Aortic smooth muscle cell (primary cell): ENCODE data around the gene DDX52. TPM values are rescaled to one million over a fixed set of nuclear protein-coding genes. Genes with fewer than 3 reads are reported as not detected.

Experiments
- total RNA-seq: library from RNA; depleted of rRNA; stranded (reverse); fragments of >200 nt; gene quantifications from 2 replicates; pipeline ENCODE4 v1.2.3, GENCODE V29; 2014

DDX52 gene, protein sequence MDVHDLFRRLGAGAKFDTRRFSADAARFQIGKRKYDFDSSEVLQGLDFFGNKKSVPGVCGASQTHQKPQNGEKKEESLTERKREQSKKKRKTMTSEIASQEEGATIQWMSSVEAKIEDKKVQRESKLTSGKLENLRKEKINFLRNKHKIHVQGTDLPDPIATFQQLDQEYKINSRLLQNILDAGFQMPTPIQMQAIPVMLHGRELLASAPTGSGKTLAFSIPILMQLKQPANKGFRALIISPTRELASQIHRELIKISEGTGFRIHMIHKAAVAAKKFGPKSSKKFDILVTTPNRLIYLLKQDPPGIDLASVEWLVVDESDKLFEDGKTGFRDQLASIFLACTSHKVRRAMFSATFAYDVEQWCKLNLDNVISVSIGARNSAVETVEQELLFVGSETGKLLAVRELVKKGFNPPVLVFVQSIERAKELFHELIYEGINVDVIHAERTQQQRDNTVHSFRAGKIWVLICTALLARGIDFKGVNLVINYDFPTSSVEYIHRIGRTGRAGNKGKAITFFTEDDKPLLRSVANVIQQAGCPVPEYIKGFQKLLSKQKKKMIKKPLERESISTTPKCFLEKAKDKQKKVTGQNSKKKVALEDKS
- 13.3 and 15.0 TPM in 2 replicates for total RNA-seq

DNA sequence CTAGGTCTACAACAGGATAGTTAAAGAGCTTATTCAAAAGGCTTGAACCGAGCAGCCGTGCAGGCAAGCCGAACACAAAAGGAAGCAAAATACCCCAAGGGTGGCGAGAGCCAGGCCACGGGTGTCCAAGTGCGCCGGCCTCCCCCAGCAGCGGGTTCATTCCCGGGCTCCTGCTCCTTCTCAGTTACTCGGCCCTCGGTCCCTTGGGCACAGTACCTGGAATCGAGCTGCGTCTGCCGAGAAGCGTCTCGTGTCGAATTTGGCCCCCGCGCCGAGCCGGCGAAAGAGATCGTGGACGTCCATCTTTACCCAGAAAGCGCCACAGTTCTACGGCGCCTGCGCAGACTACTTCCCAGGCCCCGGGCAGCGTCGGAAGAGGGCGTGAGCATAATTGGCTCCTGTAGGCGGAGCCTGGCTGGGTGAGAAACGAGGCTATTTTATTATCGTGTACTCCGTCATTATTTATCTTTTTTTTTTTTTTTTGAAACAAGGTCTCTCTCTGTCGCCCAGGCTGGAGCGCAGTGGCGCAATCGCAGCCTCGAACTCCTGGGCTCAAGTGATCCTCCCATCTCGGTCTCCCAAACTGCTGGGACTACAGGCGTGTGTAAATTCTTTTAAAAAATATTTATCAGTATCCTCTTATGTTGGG lies at the start of gene DDX52:
DDX52 (minus strand) TSS at position 329 of the 649 bp plus-strand sequence; CDS start at position 303, 26 bp downstream.

DNA sequence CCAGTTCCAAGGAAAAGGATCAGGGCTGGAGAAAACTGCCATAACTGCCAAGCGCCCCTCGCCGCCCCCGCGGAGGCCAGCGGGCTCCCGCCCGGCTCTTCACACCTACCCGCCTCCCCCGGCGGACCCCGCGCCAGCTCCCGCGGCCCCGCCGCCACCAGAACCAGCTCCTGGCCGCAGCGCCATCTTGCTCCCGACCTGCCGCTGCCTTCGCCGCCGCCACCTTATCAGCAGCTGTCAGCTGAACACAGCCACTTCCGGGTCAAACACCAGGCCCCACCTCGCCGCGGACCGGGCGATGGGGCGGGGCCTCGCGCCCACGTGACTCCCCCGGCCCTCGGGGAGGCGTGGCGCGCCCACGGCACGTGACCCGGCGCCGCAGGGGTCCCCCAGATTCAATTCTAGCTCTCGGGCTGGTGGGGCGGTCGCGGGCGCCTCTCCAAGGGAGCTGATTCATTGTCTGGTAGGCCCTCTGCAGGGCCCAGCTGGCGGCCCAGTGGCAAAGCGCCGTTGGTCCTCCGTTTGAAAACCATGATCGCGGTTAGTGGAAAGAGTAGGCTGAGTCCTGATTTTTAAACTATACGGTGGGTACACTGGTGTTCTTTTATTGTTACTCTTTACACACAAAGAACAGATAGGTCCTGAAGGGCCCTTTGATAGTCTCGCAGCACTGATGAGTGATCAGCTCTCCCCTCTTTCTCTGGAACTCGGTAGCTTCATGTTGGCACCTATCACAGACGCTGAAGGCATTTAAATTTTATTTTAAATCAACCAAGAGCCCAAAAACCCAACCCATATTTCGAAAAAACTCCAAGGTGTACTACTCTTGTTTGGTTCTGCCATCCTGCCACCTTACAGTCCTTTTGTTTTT lies 33.8 kb downstream of the DDX52 start, which contains the start of gene SYNRG:
SYNRG (minus strand) TSS at position 249 of the 871 bp plus-strand sequence; CDS start at position 186, 63 bp downstream.

Other genes starting within 250 kb of the DDX52 start
- gene ACACA, start 236.6 kb downstream of the DDX52 start, total RNA-seq = 49.8 and 55.5 TPM in 2 replicates
- gene TADA2A, start 236.6 kb downstream of the DDX52 start, total RNA-seq = 19.2 and 21.3 TPM in 2 replicates
- 49.9 and 51.3 TPM in 2 replicates for gene DUSP14, start 153.6 kb downstream of the DDX52 start, total RNA-seq
- gene SYNRG, start 34.0 kb downstream of the DDX52 start, total RNA-seq = 9.1 and 12.6 TPM in 2 replicates
- not detected in 2 replicates for gene HNF1B, start 101.6 kb upstream of the DDX52 start, total RNA-seq